ENCODE results near the gene WRNIP1.

WRNIP1 gene

GRCh38 chr6:2740581-2740980, 24.6 kb upstream of the WRNIP1 start:
- no peak overlapping the region for H3K27ac ChIP-seq (ENCODE audit: low read depth, low read length)
- no peaks in the 10 kb centered on the region for H3K79me2 ChIP-seq (ENCODE audit: insufficient read depth, low read length)
- no peak overlapping the region for H3K9ac ChIP-seq (ENCODE audit: low read length)
- no peak overlapping the region for H3K4me2 ChIP-seq (ENCODE audit: low read depth, low read length, poor library complexity, severe bottlenecking)
- H3K4me3 ChIP-seq (ENCODE audit: insufficient read depth, low read length, poor library complexity, severe bottlenecking), result no peak overlapping the region
- TF ChIP-seq CTCF (IDR thresholded peaks at IDR 0.05; ENCODE audit: insufficient read depth, low read length, poor library complexity, severe bottlenecking), result no peak
- no peak for TF ChIP-seq EZH2phosphoT487 (conservative IDR thresholded peaks at IDR 0.05; ENCODE audit: low read length)
- H3K9me2 ChIP-seq (replicated peaks; ENCODE audit: insufficient read depth, low read length), result no peaks in the 10 kb centered on the region
- no peaks in the 10 kb centered on the region for H3F3A ChIP-seq (ENCODE audit: insufficient read depth)
- H3K27me3 ChIP-seq (ENCODE audit: low read length), result no peaks in the 10 kb centered on the region
- H2AFZ ChIP-seq (ENCODE audit: low read depth, low read length, severe bottlenecking), result no peak overlapping the region
- no peaks in the 10 kb centered on the region for H4K20me1 ChIP-seq (ENCODE audit: low read depth, low read length)
- H3K36me3 ChIP-seq (ENCODE audit: low read length), result no peaks in the 10 kb centered on the region
- H3K9me3 ChIP-seq (ENCODE audit: insufficient read depth, low read length), result no peaks in the 10 kb centered on the region

- no peak overlapping the region for H2AFZ ChIP-seq (ENCODE audit: low read depth, low read length, severe bottlenecking)
- H3K4me2 ChIP-seq (ENCODE audit: low read depth, low read length, poor library complexity, severe bottlenecking), result no peak overlapping the region
- H4K20me1 ChIP-seq (ENCODE audit: low read depth, low read length), result no peaks in the 10 kb centered on the region
- no peaks in the 10 kb centered on the region for H3K79me2 ChIP-seq (ENCODE audit: insufficient read depth, low read length)
- no peak overlapping the region for H3K9ac ChIP-seq (ENCODE audit: low read length)
- no peak overlapping the region for H3K4me3 ChIP-seq (ENCODE audit: insufficient read depth, low read length, poor library complexity, severe bottlenecking)
- H3K9me3 ChIP-seq (ENCODE audit: insufficient read depth, low read length), result no peaks in the 10 kb centered on the region
- H3K36me3 ChIP-seq (ENCODE audit: low read length), result no peaks in the 10 kb centered on the region
- H3K27me3 ChIP-seq (ENCODE audit: low read length), result no peaks in the 10 kb centered on the region
- no peaks in the 10 kb centered on the region for H3K9me2 ChIP-seq (replicated peaks; ENCODE audit: insufficient read depth, low read length)
- no peaks in the 10 kb centered on the region for H3F3A ChIP-seq (ENCODE audit: insufficient read depth)
- H3K27ac ChIP-seq (ENCODE audit: low read depth, low read length), result no peak overlapping the region
- TF ChIP-seq CTCF (IDR thresholded peaks at IDR 0.05; ENCODE audit: insufficient read depth, low read length, poor library complexity, severe bottlenecking) (no peak), EZH2phosphoT487 (conservative IDR thresholded peaks at IDR 0.05; ENCODE audit: low read length) (no peak)
Measured at GRCh38 chr6:2741756-2742155, 23.4 kb upstream of the WRNIP1 start.

- Histone ChIP-seq H3K36me3 (ENCODE audit: low read length) (no peaks in the 10 kb centered on the region), H3K27ac (ENCODE audit: low read depth, low read length) (no peak overlapping the region), H3K9me2 (replicated peaks; ENCODE audit: insufficient read depth, low read length) (no peaks in the 10 kb centered on the region), H3K79me2 (ENCODE audit: insufficient read depth, low read length) (no peaks in the 10 kb centered on the region), H4K20me1 (ENCODE audit: low read depth, low read length) (no peaks in the 10 kb centered on the region), H3K4me3 (ENCODE audit: insufficient read depth, low read length, poor library complexity, severe bottlenecking) (no peak overlapping the region), H3K9ac (ENCODE audit: low read length) (no peak overlapping the region), H2AFZ (ENCODE audit: low read depth, low read length, severe bottlenecking) (no peak overlapping the region), H3K27me3 (ENCODE audit: low read length) (no peaks in the 10 kb centered on the region), H3K4me2 (ENCODE audit: low read depth, low read length, poor library complexity, severe bottlenecking) (no peak overlapping the region), H3F3A (ENCODE audit: insufficient read depth) (no peaks in the 10 kb centered on the region), H3K9me3 (ENCODE audit: insufficient read depth, low read length) (no peaks in the 10 kb centered on the region)
- no peak for TF ChIP-seq EZH2phosphoT487 (conservative IDR thresholded peaks at IDR 0.05; ENCODE audit: low read length)
- no peak for TF ChIP-seq CTCF (IDR thresholded peaks at IDR 0.05; ENCODE audit: insufficient read depth, low read length, poor library complexity, severe bottlenecking)
Measured at GRCh38 chr6:2743280-2744208, 21.6 kb upstream of the WRNIP1 start.
